Measurements from ENCODE around the gene SGMS1.
"Not testable (repeated sequence)": the region's sequence is repeated elsewhere in the genome, so short reads cannot be mapped to it uniquely, and the experiment has no call there.

SGMS1 gene

GRCh38 chr10:50381642-50382041, 242.1 kb downstream of the SGMS1 start:
- TF ChIP-seq, protein P1, sequence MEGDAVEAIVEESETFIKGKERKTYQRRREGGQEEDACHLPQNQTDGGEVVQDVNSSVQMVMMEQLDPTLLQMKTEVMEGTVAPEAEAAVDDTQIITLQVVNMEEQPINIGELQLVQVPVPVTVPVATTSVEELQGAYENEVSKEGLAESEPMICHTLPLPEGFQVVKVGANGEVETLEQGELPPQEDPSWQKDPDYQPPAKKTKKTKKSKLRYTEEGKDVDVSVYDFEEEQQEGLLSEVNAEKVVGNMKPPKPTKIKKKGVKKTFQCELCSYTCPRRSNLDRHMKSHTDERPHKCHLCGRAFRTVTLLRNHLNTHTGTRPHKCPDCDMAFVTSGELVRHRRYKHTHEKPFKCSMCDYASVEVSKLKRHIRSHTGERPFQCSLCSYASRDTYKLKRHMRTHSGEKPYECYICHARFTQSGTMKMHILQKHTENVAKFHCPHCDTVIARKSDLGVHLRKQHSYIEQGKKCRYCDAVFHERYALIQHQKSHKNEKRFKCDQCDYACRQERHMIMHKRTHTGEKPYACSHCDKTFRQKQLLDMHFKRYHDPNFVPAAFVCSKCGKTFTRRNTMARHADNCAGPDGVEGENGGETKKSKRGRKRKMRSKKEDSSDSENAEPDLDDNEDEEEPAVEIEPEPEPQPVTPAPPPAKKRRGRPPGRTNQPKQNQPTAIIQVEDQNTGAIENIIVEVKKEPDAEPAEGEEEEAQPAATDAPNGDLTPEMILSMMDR (conservative IDR thresholded peaks at IDR 0.05; ENCODE audit: low read length): no peak
- DNase-seq (ENCODE audit: low read depth): peak; percentile 40
- H3K4me3 ChIP-seq (ENCODE audit: low read length): no peak overlapping the region

DNA sequence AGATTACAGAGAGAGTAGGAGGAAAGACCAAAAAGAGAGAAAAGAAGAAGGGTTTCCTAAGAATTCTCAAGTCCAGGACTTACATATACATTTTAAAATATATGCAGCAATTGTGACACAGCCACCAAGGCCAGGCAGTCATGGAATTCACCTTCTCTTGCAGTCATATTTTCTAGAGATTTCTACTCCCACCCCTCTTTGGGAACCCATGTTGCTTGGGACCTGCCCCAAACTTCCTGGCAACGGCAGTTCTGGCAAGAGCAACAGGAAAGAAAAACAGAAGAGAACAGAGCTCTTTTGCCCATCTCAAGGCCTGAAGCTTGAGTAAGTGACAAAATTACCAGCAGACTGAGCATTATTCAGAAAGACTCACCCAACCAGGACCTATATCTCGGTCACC, 244.1 kb downstream of the SGMS1 start:
- no peak overlapping the region for H3K4me3 ChIP-seq (ENCODE audit: low read length)
- DNase-seq (ENCODE audit: low read depth): no peak
- TF ChIP-seq, protein P1 (conservative IDR thresholded peaks at IDR 0.05; ENCODE audit: low read length): no peak

GRCh38 chr10:50375745-50376144, 248.0 kb downstream of the SGMS1 start:
- no peak overlapping the region for H3K4me3 ChIP-seq (ENCODE audit: low read length)
- TF ChIP-seq, protein P1 (conservative IDR thresholded peaks at IDR 0.05; ENCODE audit: low read length): no peak
- no peak for DNase-seq (ENCODE audit: low read depth)

- H3K4me3 ChIP-seq (ENCODE audit: low read length): no peak overlapping the region
- no peak for DNase-seq (ENCODE audit: low read depth)
- TF ChIP-seq, protein P1 (conservative IDR thresholded peaks at IDR 0.05; ENCODE audit: low read length): no peak
Measured at GRCh38 chr10:50375051-50375452, 248.7 kb downstream of the SGMS1 start.

GRCh38 chr10:50373821-50374501, 249.8 kb downstream of the SGMS1 start:
- H3K4me3 ChIP-seq (ENCODE audit: low read length): no peak overlapping the region
- TF ChIP-seq, protein P1 (conservative IDR thresholded peaks at IDR 0.05; ENCODE audit: low read length): no peak
- DNase-seq (ENCODE audit: low read depth): peak; percentile 77

GRCh38 chr10:50369931-50370330, 253.8 kb downstream of the SGMS1 start:
- TF ChIP-seq, protein P1 (conservative IDR thresholded peaks at IDR 0.05; ENCODE audit: low read length): no peak
- no peak overlapping the region for H3K4me3 ChIP-seq (ENCODE audit: low read length)
- no peak for DNase-seq (ENCODE audit: low read depth)

DNA sequence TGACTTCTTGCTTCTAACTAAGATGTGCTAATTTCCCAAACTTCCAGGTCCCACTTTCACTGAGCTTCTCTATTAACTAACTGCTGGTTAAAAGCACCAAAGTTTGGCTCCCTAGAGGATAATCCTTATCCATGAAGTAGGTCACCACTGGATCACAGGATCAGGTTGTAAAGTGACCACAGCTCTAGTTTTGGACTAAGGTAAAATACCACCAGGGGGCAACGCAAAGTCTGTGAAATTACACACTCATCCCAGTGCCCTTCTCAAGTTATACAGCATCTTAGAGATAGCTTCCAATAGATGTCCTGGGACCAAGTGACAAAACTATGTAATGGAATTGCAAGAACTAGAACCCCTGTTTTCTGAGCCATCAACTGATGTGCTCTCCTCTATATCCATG, 256.0 kb downstream of the SGMS1 start:
- no peak overlapping the region for H3K4me3 ChIP-seq (ENCODE audit: low read length)
- TF ChIP-seq, protein P1 (conservative IDR thresholded peaks at IDR 0.05; ENCODE audit: low read length): peak; percentile 48
- DNase-seq (ENCODE audit: low read depth): peak; percentile 26

DNA sequence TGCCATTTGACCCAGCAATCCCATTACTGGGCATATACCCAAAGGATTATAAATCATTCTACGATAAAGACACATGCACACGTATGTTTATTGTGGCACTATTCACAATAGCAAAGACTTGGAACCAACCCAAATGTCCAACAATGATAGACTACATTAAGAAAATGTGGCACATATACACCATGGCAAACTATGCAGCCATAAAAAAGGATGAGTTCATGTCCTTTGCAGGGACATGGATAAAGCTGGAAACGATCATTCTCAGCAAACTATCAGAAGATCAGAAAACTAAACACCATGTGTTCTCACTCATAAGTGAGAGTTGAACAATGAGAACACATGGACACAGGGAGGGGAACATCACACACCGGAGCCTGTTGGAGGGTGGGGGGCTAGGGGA, 257.3 kb downstream of the SGMS1 start:
- not testable (repeated sequence) for DNase-seq (ENCODE audit: low read depth); H3K4me3 ChIP-seq (ENCODE audit: low read length)

- H3K4me3 ChIP-seq (ENCODE audit: low read length); DNase-seq (ENCODE audit: low read depth): not testable (repeated sequence)
Measured at GRCh38 chr10:50364730-50365129, 259.0 kb downstream of the SGMS1 start.
